NCI-H1930 (cell line): Measurements from ENCODE around the gene ACY1.

Source experiments
- DNase-seq, 2 experiments: peaks; one replicate each; lab custom pipeline; 2025; lab: John Stamatoyannopoulos, UW

Gene ACY1

DNA sequence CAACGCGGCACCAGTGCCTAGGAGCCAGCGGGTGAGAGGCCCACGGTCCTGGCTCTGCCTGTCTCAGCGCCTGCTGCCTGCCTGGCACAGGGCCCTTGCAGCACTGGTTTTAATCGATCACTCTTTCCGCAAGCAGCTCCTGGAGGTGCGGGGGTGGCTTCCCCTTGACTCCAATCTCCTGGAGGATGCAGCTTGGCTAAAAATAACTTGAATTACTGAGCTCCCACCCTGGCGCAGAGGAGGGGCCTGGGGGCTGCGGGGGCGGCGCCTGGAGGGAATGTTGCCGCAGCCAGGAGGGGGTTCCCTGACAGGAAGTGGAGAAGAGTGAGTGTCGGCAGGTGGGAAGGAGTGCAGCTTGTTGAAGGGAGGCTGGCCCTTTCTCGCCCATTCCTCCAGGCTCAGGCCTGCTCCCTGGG lies 22.2 kb downstream of the ACY1 start:
- no peak for DNase-seq

DNA sequence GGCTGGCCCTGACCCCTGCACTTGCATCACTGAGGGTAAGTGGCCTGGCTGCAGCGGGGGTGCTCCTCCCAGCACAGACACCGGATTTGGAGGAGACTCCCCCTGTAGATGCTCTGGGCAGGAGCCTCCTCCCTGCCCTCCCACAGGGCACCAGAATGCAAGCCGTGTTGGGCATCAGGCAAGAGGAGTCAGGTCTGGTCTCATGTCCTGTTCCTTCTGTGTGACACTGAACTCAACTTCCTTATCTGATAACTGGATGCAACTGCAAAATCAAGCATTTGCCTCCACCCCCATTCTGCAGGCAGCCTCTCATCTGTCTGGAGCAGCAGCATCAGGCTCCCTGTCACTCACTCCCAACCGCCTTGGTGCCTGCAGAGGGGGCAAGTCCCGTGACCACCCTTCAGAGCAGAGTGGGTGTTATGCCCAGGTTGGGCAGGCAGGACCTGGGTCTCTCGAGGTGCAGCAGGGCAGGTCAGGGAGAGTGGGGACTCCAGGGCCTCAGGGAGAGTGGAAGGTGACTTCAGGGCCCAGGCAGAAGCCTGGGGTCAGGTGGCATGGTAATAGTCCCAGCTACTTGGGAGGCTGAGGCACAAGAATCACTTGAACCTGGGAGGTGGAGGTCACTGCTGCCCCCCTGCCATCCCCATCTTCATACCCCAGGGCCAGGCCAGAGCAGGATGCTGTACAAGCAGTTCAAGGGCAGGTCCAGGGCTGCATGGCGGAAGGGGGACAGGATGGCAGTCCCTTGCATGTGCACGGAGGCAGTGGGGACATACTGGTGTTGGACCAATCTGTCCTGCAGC lies 22.9 kb downstream of the ACY1 start:
- DNase-seq, result no peak

DNA sequence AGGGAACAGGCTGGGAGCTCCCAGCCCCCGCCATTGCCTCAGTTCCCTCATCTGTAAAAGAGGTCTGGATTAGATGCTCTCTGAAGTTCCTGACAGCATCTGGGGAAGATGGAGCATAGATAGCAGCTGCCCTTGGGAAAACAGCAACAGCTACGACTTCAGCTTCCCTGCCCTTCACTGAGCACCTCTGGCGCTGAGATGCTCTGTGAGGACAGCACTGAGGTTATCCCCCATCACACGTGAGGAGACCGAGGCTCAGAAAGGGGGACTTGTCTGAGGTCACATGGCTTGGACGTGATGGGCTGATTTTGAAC lies 23.4 kb downstream of the ACY1 start:
- DNase-seq, result no peak

DNA sequence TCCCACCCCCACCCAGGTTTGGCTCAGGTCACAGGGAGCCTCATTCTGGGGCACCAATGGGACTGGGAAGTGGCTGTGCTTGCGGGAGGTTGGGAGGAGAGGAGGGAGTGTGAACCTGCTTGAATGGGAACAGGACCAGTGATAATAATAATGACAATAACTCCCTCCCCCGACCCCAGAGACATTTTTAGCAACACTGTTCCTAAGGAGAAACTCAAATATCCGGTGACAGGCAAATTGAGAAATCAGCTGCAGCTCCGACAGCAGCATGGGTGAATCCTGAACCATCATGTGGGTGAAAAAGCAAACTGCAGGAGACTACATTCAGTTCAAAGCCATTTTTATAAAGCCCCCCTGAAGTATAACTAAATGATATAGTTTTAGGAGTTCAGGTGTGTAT lies 24.0 kb downstream of the ACY1 start:
- DNase-seq, result no peak

DNA sequence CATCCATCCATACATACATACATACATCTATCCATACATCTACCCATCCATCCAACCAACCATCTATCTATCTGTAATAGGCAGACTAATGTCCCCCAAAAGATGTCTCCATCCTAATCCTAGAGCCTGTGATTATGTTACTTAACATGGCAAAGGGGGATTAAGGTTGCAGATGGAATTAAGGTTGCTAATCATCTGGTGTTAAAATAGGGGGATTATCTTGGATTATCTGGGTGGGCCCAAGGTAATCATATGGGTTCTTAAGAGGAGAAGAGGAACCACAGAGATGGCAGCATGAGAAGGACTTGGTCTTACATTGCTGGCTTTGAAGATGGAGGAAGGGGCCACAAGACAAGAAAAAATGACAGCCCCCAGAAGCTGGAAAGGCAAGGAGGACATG lies 27.1 kb downstream of the ACY1 start:
- no peak for DNase-seq

DNA sequence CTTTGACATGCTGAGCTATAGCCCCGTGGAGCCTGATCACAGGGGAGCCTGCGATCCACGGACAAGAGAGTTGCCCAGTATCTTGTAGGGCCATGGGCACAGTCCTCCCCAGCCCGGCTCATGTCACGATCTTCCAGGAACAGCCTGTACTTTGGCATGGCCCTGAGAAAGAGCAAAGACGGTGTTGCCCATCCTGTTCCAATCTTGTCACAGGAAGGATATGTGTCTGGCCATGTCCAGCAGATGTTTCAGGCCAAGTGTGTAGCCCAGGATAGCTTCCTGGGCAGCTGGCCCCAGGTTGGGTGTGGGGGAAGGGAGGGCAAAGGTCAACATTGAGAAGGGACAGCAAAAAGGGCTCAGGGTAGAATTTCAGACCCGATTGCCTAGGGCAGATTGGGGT lies 29.4 kb downstream of the ACY1 start:
- DNase-seq, result no peak

DNA sequence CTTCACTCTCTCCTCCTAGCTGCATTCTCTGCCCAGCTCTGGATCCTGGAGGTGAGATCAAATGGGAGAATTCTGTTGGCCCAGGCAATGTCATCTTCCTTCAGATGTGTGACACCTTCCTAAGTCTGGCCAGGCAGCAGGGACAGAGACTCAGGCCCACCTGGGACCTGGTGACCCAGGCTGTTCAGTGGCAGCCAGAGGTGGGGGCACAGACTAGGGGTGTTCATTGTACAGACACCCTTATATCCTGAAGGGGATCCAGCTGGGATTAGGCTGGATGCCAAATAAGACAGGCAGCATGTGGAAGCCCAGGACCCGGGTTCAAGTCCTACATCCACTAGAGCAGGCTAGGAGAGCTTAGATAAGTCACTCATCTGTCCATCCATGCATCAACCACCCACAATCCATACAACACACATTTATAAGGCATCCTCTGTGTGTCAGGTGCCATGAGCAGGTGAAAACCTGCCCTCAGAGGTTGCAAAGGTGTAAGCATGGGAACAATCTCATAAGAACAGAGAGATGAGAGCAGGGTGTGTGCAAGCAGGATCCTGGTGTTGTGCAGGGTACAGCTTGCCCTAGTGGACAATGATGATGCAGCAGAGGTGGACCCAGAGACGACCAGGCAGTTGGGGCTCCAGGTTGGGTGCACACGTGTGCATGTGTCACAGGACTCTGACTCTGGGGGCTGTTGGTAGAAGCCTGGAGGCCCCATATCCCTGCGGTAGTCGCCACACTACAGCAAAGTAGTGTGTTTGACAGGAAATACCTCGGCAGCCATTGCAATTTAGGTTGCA lies 30.7 kb downstream of the ACY1 start:
- no peak for DNase-seq

DNA sequence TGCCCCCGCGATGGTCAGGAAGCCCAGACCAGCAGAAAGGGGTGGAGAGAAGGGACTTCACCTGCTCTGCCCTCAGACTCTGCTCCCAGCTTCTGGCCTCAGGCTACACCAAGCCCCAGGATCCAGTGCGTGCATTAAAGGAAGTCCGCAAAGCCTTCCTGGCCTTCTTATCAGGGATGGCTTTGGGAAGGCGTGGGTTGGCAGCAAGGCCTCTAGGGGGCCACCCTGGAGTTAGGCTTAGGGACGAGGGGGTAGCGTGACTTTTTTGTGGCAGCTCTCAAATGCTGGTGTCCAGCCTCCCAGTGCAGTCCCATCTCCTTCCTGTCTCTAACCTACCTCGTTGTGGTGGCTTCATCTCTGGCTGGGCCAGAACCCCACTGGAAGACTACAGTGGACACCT lies 31.3 kb downstream of the ACY1 start:
- DNase-seq, result no peak

DNA sequence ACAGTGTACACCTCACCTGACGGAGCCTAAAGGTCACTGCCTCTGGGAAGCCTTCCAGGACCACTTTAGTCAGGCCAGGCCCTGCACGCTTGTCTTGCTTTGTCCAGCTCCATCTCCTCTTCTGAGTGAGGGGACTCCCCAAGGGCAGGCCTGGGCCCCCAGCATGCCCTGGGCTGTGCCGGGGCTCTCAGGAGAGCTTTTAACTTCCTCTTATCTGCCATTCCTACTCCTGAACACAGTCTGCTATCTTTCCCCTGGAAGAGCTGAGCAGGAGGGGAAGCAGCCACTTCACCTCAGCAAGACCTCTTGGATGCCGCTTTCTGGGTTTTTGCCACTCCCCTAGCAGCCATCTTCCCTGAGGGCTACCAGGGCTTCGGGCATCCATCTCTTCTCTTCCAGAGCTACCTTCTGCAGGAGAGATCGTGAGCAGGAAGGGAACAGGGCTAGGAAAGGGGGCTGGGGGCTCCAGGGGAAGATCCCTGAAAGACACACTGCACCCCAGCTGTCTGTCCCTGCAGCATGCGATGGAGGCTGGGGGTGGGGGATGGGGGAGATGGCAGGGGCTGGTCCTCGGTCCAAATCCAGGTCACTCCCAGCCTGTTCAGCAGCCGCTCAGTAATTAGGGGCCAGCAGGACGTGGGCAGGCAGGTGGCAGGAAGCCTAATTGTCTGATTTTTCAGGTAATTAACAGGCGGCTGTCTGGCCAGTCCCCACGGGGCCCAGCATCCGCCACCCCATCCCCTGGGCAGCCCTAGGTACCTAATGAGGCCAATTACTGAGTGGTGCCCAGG lies 32.3 kb downstream of the ACY1 start:
- DNase-seq, result no peak

DNA sequence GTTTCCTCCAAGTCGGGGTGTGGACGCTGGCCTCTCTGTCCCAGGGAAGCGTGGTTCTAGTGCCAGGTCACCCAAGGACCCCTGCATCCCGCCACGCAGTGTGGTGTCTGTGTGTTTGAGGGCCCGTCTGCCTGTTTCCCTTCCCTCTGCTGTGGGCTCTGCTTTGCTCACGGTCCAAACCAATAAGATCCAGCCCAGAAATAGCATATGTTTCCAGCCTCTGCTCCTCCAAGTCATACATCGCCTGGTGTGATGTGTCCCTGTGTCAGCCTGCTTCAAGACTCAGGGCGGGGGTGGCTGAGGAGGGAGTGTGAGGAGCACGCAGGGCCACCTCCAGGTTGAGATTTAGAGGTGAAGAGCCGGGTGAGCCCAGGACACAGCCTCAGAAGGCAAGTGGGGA lies 34.3 kb downstream of the ACY1 start:
- no peak for DNase-seq

DNA sequence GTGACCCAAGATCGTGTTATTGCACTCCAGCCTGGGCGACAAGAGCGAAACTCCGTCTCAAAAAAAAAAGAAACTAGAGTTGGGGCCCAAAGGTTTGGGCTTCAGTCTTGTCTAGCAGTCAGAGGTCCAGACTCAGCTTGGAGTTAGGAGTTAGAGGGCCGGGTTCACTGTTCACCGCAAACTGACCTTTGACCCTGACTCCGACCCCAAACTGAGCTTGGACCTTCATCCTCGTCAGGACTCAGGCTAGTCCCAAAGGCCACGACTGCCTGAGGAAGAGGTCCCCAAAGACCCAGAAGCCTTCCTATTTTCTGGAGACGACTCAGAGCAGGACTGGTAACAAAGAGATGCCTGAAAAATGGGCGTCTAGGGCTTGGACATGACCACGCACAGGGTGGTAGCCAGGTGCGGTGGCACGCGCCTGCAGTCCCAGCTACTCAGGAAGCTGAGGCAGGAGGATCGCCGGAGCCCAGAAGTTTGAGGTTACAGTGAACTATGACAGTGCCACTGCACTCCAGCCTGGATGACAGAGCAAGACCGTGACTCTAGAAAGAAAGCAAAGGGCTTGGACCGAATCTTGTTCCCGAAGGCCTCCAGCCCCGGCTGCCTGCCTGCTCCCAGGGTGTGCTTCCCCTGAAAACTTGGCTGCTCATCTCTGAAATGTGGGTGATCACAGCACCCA lies 35.1 kb downstream of the ACY1 start:
- DNase-seq, result no peak

DNA sequence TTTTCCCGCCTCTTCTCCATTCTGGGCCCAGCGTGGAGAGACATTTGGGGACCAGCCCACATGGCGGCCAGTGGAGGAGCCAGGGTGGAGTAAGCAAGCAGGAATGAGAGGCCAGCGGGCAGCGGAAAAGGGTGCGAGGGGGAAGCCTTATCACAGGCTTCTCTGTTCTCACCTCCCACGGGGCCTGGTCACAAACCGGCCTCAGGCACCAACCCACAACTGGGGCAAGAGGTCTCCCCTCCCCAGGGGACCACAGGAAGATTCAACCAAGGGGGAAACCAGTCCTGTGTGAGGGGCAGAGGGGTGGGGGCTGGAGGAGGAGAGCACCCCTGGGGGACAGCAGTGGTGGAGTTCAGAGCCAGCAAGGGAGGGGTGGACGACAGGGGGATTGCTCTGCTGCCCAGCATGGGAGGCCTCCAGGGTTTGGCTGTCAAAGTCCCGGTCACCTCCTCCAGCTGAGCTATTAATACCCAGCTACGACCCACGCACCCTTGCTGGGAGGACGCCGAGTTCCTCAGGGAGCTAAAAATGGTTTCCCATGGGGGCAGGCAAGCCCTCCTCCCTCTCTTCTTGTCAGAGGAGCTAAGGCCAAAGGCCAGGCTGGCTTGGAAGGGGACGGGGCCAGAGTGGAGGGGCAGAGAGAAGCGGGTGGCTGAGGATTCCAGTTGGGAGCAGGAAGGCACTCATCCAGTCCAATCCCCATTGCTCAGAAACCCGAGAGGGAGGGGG lies 36.2 kb downstream of the ACY1 start:
- no peak for DNase-seq

DNA sequence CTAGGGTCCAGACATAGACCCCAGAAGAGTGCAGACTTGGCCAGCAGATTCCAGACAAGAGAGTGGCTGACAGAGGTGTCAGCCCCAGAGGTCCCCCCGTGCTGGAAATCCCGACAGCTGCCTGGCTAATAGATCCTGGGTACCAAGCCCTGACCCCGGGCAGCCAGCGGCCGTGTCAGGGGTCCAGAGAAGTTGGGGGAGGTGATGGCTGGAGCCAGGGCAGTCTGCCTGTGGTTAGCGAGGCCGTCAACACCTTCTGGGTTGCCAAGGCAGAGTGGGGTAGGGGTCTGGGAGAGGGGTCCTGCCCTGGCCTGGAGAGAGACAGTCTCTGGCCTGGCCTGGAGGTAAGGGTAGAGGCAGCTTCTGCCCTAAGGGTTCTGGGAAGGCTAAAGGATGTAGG lies 37.5 kb downstream of the ACY1 start:
- DNase-seq, result no peak

DNA sequence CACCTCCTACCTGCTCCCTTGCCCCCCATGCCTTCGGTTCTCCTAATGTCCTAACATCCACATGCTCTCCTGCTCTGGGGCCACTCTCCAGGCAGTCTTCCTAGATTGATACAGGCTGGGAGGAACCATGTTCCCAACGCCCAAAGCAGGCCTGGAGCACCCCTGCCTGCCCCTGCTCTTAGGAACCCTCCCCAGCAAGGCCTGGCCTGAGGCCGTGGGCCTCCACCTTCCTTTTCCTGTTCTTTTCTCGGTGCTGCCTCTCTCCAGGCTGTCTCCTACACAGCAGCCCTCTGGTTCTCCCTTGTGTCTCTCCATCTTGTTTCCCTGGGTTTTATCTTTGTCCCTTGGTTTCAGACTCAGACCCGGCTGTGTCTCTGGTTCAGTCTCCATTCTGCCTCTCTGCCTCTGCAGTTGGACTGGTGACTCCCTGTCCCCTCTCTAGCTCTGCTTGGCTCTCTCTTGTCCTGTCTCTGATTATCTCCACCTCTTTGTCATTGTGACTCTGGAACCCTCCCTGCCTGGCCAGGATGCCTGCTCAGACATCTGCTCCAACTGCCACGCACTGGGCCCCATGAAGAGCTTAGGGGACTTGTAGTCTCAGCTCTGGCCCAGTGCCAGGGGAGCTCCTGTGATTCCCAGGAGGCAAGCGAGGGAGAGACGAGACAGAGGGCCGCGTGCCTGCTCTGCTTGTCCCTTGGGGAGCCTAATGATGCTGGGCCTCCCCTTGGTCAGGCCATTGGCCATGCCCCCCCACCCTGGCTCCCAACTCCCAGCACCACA lies 38.3 kb downstream of the ACY1 start:
- no peak for DNase-seq

DNA sequence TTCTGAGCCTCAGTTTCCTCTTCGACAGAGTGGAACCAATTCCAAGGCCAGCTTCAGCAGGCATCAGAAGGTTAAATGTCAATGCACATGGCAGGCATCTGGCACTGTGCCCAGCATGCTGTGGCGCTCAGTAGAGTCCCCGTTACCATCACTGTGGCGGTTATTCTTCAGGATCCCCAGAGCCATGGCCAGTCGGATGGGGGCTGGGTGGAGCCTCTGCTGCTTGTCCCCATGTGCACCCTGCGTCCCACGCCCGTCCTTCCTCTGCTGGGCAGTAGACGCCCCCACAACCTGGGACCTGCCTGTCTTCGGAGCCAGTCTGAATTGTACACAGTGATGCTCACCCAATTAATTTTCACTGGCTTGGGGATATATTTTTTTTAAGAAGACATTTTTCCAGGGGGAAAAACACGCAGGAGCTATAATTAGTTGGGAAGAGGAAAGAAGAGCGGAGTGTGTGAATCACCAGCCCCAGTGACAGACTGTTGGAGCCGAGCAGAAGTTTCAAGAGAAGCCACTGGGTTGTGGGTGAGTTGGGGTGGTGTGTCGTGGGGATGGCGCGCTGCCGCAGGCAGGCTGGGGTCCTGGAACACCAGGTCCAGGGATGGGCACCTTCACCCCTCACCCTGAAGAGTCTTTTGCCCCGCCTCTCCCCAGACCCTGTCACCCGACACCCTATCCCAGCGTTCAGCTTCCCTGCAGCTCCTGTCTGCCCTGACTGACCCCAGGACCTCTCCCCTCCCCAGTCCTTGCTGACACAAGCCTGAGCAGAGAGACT lies 39.2 kb downstream of the ACY1 start:
- no peak for DNase-seq

DNA sequence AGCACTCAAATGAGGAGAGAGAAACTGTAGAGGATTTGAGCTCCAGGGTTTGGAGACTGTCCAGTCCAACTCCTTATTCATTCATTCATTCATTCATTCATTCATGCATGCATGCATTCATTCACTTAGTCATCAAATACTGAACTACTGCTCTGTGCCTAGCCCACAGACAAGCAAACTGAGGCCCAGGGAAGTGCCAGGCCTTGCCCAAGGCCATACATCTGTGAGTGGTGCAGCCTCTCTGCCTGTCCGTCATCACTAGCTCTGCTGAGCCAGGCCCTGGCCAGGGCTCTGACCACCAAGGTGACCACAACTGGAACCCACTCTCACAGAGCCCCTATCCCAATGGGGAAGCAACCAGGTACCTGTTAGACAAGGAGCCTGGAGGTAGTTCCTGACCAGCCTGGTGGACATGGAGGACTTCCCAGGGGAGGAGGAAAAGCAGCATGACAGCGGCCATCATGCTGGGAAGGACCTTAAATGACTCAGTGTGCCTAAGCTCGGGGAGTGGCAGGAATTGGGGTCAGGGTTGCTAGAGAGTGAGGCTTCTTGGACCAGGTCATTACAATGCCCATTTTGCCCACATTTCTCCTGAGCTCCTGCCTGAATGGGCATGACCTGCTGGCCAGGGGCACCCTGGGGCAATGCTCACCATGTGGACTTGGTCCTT lies 39.9 kb downstream of the ACY1 start:
- DNase-seq, result no peak

DNA sequence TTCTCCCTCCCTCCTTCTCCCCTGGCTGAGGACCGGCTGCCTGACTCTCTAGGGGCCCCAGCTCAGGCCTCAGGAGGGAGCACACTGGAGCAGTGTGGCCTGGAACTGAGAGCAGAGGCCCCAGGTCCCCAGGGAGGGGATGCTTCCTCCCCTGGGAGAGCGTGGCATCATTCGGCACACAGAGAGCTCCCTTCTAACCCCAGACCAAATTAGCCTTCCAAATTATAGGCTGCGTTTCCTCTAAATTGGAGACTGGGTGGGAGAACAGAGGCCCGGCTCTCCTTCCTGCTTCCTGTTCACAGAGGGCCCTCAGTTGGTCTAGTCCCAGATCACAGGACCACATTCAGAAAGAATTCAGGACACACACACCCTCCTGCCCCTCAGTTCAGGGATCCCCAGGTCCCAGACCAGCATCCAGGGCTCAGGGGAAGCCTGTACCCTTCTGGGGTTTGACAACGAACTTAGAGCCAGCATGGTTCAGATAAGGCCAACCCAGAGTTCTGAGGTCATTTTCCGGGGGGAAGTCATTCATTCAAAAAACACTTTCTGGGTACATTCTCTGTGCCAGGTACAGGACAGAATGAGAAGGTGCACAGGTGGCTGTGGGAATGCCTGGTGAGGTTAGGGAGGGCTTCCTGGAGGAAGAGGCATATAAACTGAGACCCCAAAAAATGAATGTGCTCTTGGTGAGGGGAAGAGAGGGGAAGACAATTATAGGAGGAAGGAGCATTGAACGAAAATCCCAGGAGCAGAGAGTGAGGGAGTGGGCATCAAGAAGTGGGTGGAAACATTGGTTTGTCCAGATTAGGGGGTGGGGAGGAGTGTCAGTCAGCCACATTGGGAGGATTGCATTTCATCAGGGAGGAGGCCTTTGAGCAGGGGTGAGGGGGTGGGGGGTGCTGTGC lies 40.8 kb downstream of the ACY1 start:
- DNase-seq, result no peak

DNA sequence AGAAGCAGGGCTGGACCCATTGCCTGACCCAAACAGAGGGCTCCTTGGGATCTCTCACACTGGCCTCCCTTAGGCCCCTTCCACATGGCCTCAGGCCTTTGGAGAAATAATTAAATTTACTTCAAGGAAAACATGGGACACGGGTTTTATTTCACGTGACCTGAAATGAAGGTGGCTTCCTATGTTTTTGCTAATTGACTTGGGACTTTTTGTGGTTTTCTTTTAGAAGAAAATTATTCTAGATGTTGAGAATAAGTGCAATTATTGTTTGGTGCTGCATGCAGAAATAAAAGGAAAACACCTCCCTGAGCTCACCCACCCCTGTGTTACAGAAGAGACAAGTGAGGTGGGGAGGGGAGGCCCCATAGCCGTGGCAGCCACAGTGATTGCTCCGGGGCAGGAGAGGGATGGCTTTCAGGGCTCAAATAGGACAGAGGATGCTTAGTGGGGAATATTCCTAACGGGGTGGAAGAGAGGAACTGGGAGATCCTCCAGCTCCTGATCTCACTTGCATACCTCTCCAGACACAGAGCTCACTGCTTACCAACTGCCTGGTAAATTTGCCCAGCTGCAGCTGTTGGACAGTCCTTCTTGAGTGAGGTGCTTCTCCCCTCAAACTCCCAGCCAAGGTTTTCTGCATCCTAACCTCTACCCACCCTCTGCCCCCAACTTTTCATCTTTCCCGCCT lies 41.6 kb downstream of the ACY1 start:
- no peak for DNase-seq
